HAP-1 (cell line): ENCODE data around the gene UBAC1.

Source experiments
- DNase-seq, 2 experiments: peaks; one replicate each; pipeline ENCODE4 v3.0.0-alpha.2; 2016 to 2020; ENCODE audit warnings: low spot score in 2 of 2
- H3K27me3 ChIP-seq: fragments of 250-450 bp; sonication (Bioruptor Pico); 2 replicates; pipeline ENCODE4 v1.5.1; 2020; ENCODE audit warnings: low read depth, mild to moderate bottlenecking, moderate library complexity
- H3K36me3 ChIP-seq: fragments of 250-450 bp; sonication (Bioruptor Pico); replicated peaks from 2 replicates; pipeline ENCODE4 v1.5.1; 2020; ENCODE audit warnings: mild to moderate bottlenecking
- H3K4me1 ChIP-seq: fragments of 250-450 bp; sonication (Bioruptor Pico); 2 replicates; pipeline ENCODE4 v1.5.1; 2020; ENCODE audit warnings: mild to moderate bottlenecking
- H3K4me3 ChIP-seq: fragments of 250-450 bp; sonication (Bioruptor Pico); 2 replicates; pipeline ENCODE4 v1.5.1; 2020; ENCODE audit warnings: mild to moderate bottlenecking, moderate library complexity
- H3K9me3 ChIP-seq: fragments of 250-450 bp; sonication (Bioruptor Pico); 2 replicates; pipeline ENCODE4 v1.5.1; 2020; ENCODE audit warnings: mild to moderate bottlenecking, moderate library complexity
- in situ Hi-C: fragments of 300-500 bp; cut with MboI; formaldehyde crosslinking; loops from 3 replicates; pipeline ENCODE4 v1.14.3; 2020; ENCODE audit warnings: low sequenced_read_pairs, inconsistent platforms, mixed read lengths

The UBAC1 gene

GRCh38 chr9:135888126-135888765, 72.9 kb downstream of the UBAC1 start:
- in situ Hi-C loops, result no loop called here
- H3K9me3 ChIP-seq, result no peaks in the 10 kb centered on the region
- H3K4me1 ChIP-seq, result no peaks in the 10 kb centered on the region
- H3K36me3 ChIP-seq, result no peaks in the 10 kb centered on the region
- no peak overlapping the region for H3K4me3 ChIP-seq
- DNase-seq, result no peak
- no peaks in the 10 kb centered on the region for H3K27me3 ChIP-seq

GRCh38 chr9:135887585-135888050, 73.6 kb downstream of the UBAC1 start:
- DNase-seq, result no peak
- Histone ChIP-seq H3K4me1 (no peaks in the 10 kb centered on the region), H3K36me3 (peaks cover 3% of the 10 kb centered on the region), H3K9me3 (no peaks in the 10 kb centered on the region), H3K27me3 (no peaks in the 10 kb centered on the region), H3K4me3 (no peak overlapping the region)
- in situ Hi-C loops, result no loop called here

GRCh38 chr9:135887021-135887507, 74.1 kb downstream of the UBAC1 start:
- H3K27me3 ChIP-seq, result no peaks in the 10 kb centered on the region
- no peaks in the 10 kb centered on the region for H3K4me1 ChIP-seq
- no peaks in the 10 kb centered on the region for H3K9me3 ChIP-seq
- H3K36me3 ChIP-seq, result peaks cover 7% of the 10 kb centered on the region
- H3K4me3 ChIP-seq, result no peak overlapping the region
- in situ Hi-C loops, result no loop called here
- DNase-seq, result no peak

- DNase-seq, result no peak
- in situ Hi-C loops, result no loop called here
- H3K9me3 ChIP-seq, result no peaks in the 10 kb centered on the region
- no peak overlapping the region for H3K4me3 ChIP-seq
- H3K4me1 ChIP-seq, result no peaks in the 10 kb centered on the region
- peaks cover 12% of the 10 kb centered on the region for H3K36me3 ChIP-seq
- H3K27me3 ChIP-seq, result no peaks in the 10 kb centered on the region
Observed at GRCh38 chr9:135886147-135886981, 74.8 kb downstream of the UBAC1 start.

- DNase-seq, result no peak
- H3K4me1 ChIP-seq, result no peaks in the 10 kb centered on the region
- H3K27me3 ChIP-seq, result no peaks in the 10 kb centered on the region
- in situ Hi-C loops, result no loop called here
- H3K4me3 ChIP-seq, result no peak overlapping the region
- H3K9me3 ChIP-seq, result no peaks in the 10 kb centered on the region
- H3K36me3 ChIP-seq, result peaks cover 14% of the 10 kb centered on the region
Observed at GRCh38 chr9:135885100-135885853, 75.9 kb downstream of the UBAC1 start.

- H3K4me1 ChIP-seq, result no peaks in the 10 kb centered on the region
- no peak for DNase-seq
- peaks cover 14% of the 10 kb centered on the region for H3K36me3 ChIP-seq
- in situ Hi-C loops, result no loop called here
- H3K27me3 ChIP-seq, result no peaks in the 10 kb centered on the region
- no peaks in the 10 kb centered on the region for H3K9me3 ChIP-seq
- H3K4me3 ChIP-seq, result no peak overlapping the region
Observed at GRCh38 chr9:135884328-135885035, 76.7 kb downstream of the UBAC1 start.

- DNase-seq, result no peak
- Histone ChIP-seq H3K27me3 (no peaks in the 10 kb centered on the region), H3K9me3 (no peaks in the 10 kb centered on the region), H3K4me1 (peaks cover 7% of the 10 kb centered on the region), H3K36me3 (peaks cover 14% of the 10 kb centered on the region), H3K4me3 (no peak overlapping the region)
- in situ Hi-C loops, result no loop called here
Observed at GRCh38 chr9:135883410-135884089, 77.6 kb downstream of the UBAC1 start.
